A549 (cell line): ENCODE data around the gene PTPRA.

Experiments used
- BHLHE40 ChIP-seq: IDR thresholded peaks from 2 replicates; pipeline ENCODE4 v1.6.1; 2012; ENCODE audit warnings: low read depth, low read length, inconsistent platforms
- CEBPB ChIP-seq, 2 experiments: fragments of >200 bp in 1 of 2; sonication (Bioruptor Twin) in 1 of 2; formaldehyde crosslinking in 1 of 2; IDR thresholded peaks; 2 replicates each; pipeline ENCODE4 v1.6.1; 2012 to 2016
- MAZ ChIP-seq: fragments of 150-350 bp; IDR thresholded peaks from 2 replicates; pipeline ENCODE4 v1.6.1; 2014; ENCODE audit warnings: antibody characterized with exemption, low read depth, low read length, borderline replicate concordance
- POLR2A ChIP-seq: IDR thresholded peaks from 2 replicates; pipeline ENCODE4 v1.6.1; 2012; ENCODE audit warnings: mild to moderate bottlenecking, low read length
- SMC3 ChIP-seq: fragments of >200 bp; sonication (Bioruptor Twin); formaldehyde crosslinking; IDR thresholded peaks from 3 replicates; pipeline ENCODE4 v1.6.1; 2018; ENCODE audit warnings: inconsistent platforms
- SREBF2 ChIP-seq: fragments of 450-650 bp; IDR thresholded peaks from 2 replicates; pipeline ENCODE4 v1.6.1; 2014; ENCODE audit warnings: mild to moderate bottlenecking, moderate library complexity
- TP53 ChIP-seq: fragments of 250-450 bp; sonication (Bioruptor Pico); IDR thresholded peaks from 2 replicates; pipeline ENCODE4 v1.5.0; 2021; ENCODE audit warnings: mild to moderate bottlenecking, moderate library complexity
- ZC3H11A ChIP-seq: fragments of 450-650 bp; IDR thresholded peaks from 2 replicates; pipeline ENCODE4 v1.6.1; 2014; ENCODE audit warnings: antibody characterized with exemption, mild to moderate bottlenecking
- TF ChIP-seq, protein P1 (sequence below): fragments of >200 bp; sonication (Bioruptor Twin); formaldehyde crosslinking; IDR thresholded peaks from 3 replicates; pipeline ENCODE4 v1.5.1; 2016
- TF ChIP-seq, protein P2 (sequence below): IDR thresholded peaks from 2 replicates; pipeline ENCODE4 v1.6.1; 2012
- TF ChIP-seq, protein P3 (sequence below): fragments of 250-450 bp; sonication (Bioruptor Pico); IDR thresholded peaks from 2 replicates; pipeline ENCODE4 v1.5.0; 2020; ENCODE audit warnings: low read depth, mild to moderate bottlenecking, moderate library complexity

DNA sequence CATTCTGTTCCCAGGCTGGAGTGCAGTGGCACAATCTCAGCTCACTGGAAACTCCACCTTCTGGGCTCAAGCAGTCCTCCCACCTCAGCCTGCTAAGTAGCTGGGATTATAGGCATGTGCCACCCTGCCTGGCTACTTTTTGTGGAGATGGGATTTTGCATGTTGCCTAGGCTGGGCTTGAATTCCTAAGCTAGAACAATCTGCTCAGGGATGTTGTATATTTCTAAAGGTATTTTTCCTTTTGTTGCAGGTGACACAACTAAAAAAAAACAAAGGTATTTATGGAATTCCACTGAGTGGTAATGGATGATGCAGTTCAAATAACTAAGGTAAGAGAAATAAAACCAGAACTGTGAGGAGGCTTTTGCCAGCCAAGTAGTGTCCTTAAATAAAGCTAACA lies 49.7 kb downstream of the PTPRA start:
- TF ChIP-seq, protein P1, sequence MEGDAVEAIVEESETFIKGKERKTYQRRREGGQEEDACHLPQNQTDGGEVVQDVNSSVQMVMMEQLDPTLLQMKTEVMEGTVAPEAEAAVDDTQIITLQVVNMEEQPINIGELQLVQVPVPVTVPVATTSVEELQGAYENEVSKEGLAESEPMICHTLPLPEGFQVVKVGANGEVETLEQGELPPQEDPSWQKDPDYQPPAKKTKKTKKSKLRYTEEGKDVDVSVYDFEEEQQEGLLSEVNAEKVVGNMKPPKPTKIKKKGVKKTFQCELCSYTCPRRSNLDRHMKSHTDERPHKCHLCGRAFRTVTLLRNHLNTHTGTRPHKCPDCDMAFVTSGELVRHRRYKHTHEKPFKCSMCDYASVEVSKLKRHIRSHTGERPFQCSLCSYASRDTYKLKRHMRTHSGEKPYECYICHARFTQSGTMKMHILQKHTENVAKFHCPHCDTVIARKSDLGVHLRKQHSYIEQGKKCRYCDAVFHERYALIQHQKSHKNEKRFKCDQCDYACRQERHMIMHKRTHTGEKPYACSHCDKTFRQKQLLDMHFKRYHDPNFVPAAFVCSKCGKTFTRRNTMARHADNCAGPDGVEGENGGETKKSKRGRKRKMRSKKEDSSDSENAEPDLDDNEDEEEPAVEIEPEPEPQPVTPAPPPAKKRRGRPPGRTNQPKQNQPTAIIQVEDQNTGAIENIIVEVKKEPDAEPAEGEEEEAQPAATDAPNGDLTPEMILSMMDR: no peak
- TF ChIP-seq, protein P2, sequence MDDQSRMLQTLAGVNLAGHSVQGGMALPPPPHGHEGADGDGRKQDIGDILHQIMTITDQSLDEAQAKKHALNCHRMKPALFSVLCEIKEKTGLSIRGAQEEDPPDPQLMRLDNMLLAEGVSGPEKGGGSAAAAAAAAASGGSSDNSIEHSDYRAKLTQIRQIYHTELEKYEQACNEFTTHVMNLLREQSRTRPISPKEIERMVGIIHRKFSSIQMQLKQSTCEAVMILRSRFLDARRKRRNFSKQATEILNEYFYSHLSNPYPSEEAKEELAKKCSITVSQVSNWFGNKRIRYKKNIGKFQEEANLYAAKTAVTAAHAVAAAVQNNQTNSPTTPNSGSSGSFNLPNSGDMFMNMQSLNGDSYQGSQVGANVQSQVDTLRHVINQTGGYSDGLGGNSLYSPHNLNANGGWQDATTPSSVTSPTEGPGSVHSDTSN: no peak
- TF ChIP-seq POLR2A (no peak), MAZ (no peak), TP53 (CRISPR knock-in tag) (no peak), CEBPB (IDR thresholded peaks at IDR 0.05) (no peak), SREBF2 (no peak), BHLHE40 (no peak), ZC3H11A (no peak), SMC3 (no peak)
- TF ChIP-seq, protein P3, sequence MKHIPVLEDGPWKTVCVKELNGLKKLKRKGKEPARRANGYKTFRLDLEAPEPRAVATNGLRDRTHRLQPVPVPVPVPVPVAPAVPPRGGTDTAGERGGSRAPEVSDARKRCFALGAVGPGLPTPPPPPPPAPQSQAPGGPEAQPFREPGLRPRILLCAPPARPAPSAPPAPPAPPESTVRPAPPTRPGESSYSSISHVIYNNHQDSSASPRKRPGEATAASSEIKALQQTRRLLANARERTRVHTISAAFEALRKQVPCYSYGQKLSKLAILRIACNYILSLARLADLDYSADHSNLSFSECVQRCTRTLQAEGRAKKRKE (CRISPR knock-in tag): no peak
